Ovary (tissue), 9 donors: ENCODE measurements around the gene STK24. TPM values are rescaled to one million over a fixed set of nuclear protein-coding genes. Genes with fewer than 3 reads are reported as not detected.

Source experiments
- DNase-seq, 5 donors: peaks; one replicate each; pipeline ENCODE4 v3.0.0-alpha.2; 2019 to 2020
- H3K27ac ChIP-seq, 2 donors: fragments of 200-600 bp; one replicate each; pipeline versions ENCODE4 v1.5.1 to v1.8.0; 2019 to 2022
- H3K27me3 ChIP-seq: fragments of 200-600 bp; one replicate; pipeline ENCODE4 v1.8.0; 2022
- H3K36me3 ChIP-seq: fragments of 200-600 bp; sonication (generic); one replicate; pipeline ENCODE4 v1.5.1; 2019
- H3K4me1 ChIP-seq: one replicate; pipeline ENCODE4 v1.8.1; 2013; ENCODE audit warnings: mild to moderate bottlenecking, moderate library complexity; ENCODE audit not compliant: insufficient read depth
- H3K4me3 ChIP-seq: fragments of 200-600 bp; sonication (generic); one replicate; pipeline ENCODE4 v1.5.1; 2017
- H3K9me3 ChIP-seq, 2 donors: fragments of 200-600 bp in 1 of 2; sonication (generic) in 1 of 2; one replicate each; pipeline versions ENCODE4 v1.5.1 to v1.8.1; 2013 to 2019; ENCODE audit warnings: mild to moderate bottlenecking in 1 of 2, moderate library complexity in 1 of 2
- EP300 ChIP-seq: sonication (generic); formaldehyde crosslinking; IDR thresholded peaks from one replicate; pipeline ENCODE4 v1.6.1; 2017; ENCODE audit warnings: antibody characterized with exemption
- POLR2A ChIP-seq: fragments of 450-650 bp; IDR thresholded peaks from one replicate; pipeline ENCODE4 v1.6.1; 2017; ENCODE audit warnings: antibody characterized with exemption, mild to moderate bottlenecking, moderate library complexity
- WGBS, 3 donors: extraction: QIAGEN DNeasy Blood & Tissue Kit in 1 of 3; methylation state at CpG; one replicate each; pipeline versions ENCODE4 v1.1.5 to v1.1.7; 2013 to 2017; 5-methylcytosine and 5-hydroxymethylcytosine counted together
- intact Hi-C, 4 donors: fragments of 100-400 bp; cut with DNase I; formaldehyde crosslinking; loops; one replicate each; pipeline versions ENCODE4 v1.11.0 to v1.15.1; 2022 to 2023
- polyA plus RNA-seq, 2 donors: library from polyadenylated mRNA; stranded (reverse); fragments of 200-250 nt in 1 of 2; fragments of 350-450 nt in 1 of 2; fragmentation: Illumina TruSeq in 1 of 2; extraction: RNeasy Lipid Tissue Mini Kit (QIAGEN cat#74804) in 1 of 2; gene quantifications; one replicate each; pipeline ENCODE4 v1.2.3, GENCODE V29; 2013 to 2014
- total RNA-seq, 7 donors: library from RNA; depleted of rRNA in 2 of 7; stranded (reverse); fragments of >200 nt in 2 of 7; fragmentation: NEBNext Ultra II Directional in 3 of 7; extraction: Animal tissue kit (Norgen Biotek cat#: 25700) in 3 of 7; gene quantifications; one replicate each; pipeline versions ENCODE4 v1.1.0 to v1.2.4, GENCODE V29; 2016 to 2023
- TF ChIP-seq, protein P1 (sequence below), 3 donors: fragments of 450-650 bp in 2 of 3; fragments of 200-600 bp in 1 of 3; IDR thresholded peaks; one replicate each; pipeline versions ENCODE4 v1.5.1 to v1.8.0; 2016 to 2022; ENCODE audit warnings: antibody characterized with exemption in 3 of 3, mild to moderate bottlenecking in 1 of 3
- donor health status: DM: no; HTN: no; CAD: no; lungs with moderate emphysema.
- donor health status: DM: no; HTN: no; CAD: no.
- donor health status: Bipolar disorder and iron deficiency.
- donor health status: DM: yes; HTN: yes; CAD: no.
- donor health status: DM: no; HTN: no; CAD: no.
- donor health status: DM: yes; HTN: yes; CAD: no.

Gene STK24
- total and polyA plus RNA-seq, 9 donors: 34.0 to 153 (median 60.6) TPM

GRCh38 chr13:98435376-98435775 is 141.5 kb downstream of the STK24 start:
- DNase-seq: no peak
- no peaks in the 10 kb centered on the region for H3K27me3 ChIP-seq
- no peaks in the 10 kb centered on the region for H3K36me3 ChIP-seq
- no peak for TF ChIP-seq POLR2A
- TF ChIP-seq EP300: no peak
- TF ChIP-seq, protein P1, sequence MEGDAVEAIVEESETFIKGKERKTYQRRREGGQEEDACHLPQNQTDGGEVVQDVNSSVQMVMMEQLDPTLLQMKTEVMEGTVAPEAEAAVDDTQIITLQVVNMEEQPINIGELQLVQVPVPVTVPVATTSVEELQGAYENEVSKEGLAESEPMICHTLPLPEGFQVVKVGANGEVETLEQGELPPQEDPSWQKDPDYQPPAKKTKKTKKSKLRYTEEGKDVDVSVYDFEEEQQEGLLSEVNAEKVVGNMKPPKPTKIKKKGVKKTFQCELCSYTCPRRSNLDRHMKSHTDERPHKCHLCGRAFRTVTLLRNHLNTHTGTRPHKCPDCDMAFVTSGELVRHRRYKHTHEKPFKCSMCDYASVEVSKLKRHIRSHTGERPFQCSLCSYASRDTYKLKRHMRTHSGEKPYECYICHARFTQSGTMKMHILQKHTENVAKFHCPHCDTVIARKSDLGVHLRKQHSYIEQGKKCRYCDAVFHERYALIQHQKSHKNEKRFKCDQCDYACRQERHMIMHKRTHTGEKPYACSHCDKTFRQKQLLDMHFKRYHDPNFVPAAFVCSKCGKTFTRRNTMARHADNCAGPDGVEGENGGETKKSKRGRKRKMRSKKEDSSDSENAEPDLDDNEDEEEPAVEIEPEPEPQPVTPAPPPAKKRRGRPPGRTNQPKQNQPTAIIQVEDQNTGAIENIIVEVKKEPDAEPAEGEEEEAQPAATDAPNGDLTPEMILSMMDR (IDR thresholded peaks at IDR 0.05): no peak
- H3K4me3 ChIP-seq: no peak overlapping the region
- no peaks in the 10 kb centered on the region for H3K9me3 ChIP-seq
- 84 to 86% (median 84%) methylated on average over 11 of the region's 11 CpGs for WGBS, 3 donors
- intact Hi-C loops: no loop called here
- no peaks in the 10 kb centered on the region for H3K4me1 ChIP-seq
- H3K27ac ChIP-seq: no peak overlapping the region

DNA sequence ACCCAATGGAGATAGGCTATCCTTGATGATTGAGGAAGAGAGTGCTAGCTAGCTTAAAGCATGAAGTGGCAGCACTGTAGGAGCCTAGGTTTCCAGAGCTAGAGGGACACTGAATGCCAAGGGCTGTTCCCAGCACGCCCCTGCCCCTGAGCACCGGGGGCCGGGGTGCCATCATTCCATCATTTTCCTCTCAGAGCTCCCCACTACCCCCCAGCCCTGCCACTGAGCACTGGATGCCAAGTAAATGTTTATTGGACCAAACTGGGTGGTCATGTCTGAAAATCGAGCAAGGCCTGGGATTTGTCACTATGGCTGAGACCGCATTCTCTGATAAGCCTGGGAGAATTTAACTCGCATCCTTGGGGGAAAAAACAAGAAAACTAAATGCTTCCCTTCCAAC is 142.8 kb downstream of the STK24 start:
- intact Hi-C loops: no loop called here
- Histone ChIP-seq H3K4me3 (no peak overlapping the region), H3K27ac (no peak overlapping the region), H3K36me3 (no peaks in the 10 kb centered on the region), H3K9me3 (no peaks in the 10 kb centered on the region), H3K4me1 (no peaks in the 10 kb centered on the region), H3K27me3 (no peaks in the 10 kb centered on the region)
- no peak for TF ChIP-seq EP300
- no peak for DNase-seq
- 86 to 91% (median 88%) methylated on average over 6 of the region's 6 CpGs for WGBS, 3 donors

DNA sequence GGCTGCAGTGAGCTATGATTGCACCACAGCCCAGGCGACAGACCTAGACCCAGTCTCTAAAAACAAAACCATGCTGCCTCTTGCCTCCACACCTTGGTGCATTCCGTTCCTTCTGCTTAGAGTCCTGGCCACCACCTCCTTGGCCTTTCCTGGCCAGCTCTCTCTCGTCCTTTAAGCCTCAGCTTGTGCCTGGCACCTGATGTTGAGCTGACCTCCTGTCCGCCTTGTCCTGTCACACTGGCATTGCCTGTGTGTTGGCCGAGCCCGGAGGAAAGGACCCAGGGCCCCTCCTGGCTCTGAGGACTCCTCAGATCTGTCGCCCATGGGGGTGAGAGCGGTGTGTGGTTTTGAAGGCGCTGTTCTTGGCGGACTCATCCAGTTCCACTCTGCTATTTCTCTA is 143.3 kb downstream of the STK24 start:
- Histone ChIP-seq H3K4me1 (no peaks in the 10 kb centered on the region), H3K27ac (no peak overlapping the region), H3K9me3 (no peaks in the 10 kb centered on the region), H3K27me3 (no peaks in the 10 kb centered on the region), H3K36me3 (no peaks in the 10 kb centered on the region), H3K4me3 (no peak overlapping the region)
- 93 to 97% (median 96%) methylated on average over 10 of the region's 10 CpGs for WGBS, 3 donors
- TF ChIP-seq, protein P1 (IDR thresholded peaks at IDR 0.05): no peak
- TF ChIP-seq EP300 (no peak), POLR2A (no peak)
- DNase-seq: no peak
- intact Hi-C loops: no loop called here

DNA sequence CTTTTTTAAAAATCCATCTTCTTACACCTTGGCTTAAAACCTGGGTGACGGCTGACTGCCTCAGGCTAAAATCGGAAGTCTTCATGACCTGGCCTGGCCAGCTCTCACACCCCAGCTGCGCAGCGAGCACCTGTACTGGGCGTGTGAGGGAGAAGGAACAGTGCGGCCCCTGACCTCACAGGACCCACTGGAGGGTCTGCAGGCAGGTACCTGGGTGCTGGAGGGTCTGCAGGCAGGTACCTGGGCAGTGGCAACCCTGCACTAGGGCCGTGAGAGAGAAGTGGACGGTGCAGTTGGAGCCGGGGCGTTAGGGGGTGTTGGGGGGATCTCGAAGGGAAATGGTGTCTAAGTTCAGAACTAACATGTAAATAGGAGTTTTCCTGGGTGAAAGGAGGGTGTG is 144.3 kb downstream of the STK24 start:
- H3K27ac ChIP-seq: no peak overlapping the region
- intact Hi-C loops: no loop called here
- DNase-seq: no peak

DNA sequence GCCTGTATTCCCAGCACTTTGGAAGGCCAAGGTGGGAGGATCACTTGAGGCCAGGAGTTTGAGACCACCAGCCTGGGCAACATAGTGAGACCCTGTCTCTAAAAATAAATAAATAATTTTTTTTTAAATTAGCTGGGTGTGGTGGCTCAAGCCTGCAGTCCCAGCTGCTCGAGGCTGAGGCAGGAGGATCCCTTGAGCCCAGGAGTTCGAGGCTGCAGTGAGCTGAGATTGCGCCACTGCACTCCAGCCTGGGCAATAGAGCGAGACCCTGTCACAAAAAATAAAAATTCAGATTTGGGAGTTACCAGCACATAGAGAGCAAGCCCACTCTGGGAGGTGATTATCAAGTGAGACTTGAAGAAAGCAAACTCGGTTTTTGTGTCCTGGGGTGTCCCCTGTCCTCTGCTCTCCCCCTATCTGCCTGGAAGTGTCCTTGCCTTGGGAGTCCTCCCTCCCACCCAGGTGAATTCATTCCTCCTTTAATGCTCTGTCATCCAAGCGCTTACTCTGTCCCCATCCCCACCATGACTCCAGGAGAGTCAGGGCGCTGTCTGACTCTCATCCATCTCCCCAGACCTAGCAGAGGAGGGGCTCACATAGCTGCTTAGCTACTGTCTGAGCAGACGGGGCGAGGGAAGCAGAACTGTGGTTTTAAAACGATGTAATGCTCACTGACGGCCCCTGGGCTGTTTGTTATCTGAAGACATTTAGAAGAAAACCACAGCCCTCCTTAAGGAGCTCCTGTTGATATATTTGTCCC is 146.8 kb downstream of the STK24 start:
- Histone ChIP-seq H3K9me3 (no peaks in the 10 kb centered on the region), H3K27me3 (no peaks in the 10 kb centered on the region), H3K36me3 (no peaks in the 10 kb centered on the region), H3K4me3 (no peak overlapping the region), H3K27ac (no peak overlapping the region), H3K4me1 (no peaks in the 10 kb centered on the region)
- no peak for DNase-seq
- 73 to 77% (median 75%) methylated on average over 11 of the region's 11 CpGs for whole genome bisulfite sequencing, 3 donors
- no peak for TF ChIP-seq EP300
- no peak for TF ChIP-seq POLR2A
- TF ChIP-seq, protein P1 (IDR thresholded peaks at IDR 0.05): no peak
- intact Hi-C loops: no loop called here

More for the DNA sequence above, 144.3 kb downstream of the STK24 start:
- no peak overlapping the region for H3K4me3 ChIP-seq
- 95 to 98% (median 97%) methylated on average over 11 of the region's 11 CpGs for whole genome bisulfite sequencing, 3 donors
- no peaks in the 10 kb centered on the region for H3K27me3 ChIP-seq
- TF ChIP-seq POLR2A: no peak
- TF ChIP-seq, protein P1 (IDR thresholded peaks at IDR 0.05): no peak
- no peak for TF ChIP-seq EP300
- H3K4me1 ChIP-seq: no peaks in the 10 kb centered on the region
- H3K36me3 ChIP-seq: no peaks in the 10 kb centered on the region
- H3K9me3 ChIP-seq: no peaks in the 10 kb centered on the region
